Fibroblast of pulmonary artery (primary cell): ENCODE measurements around the gene KIAA0825.

Experiments used
- DNase-seq: peaks from one replicate; pipeline ENCODE4 v3.0.0-alpha.2; 2010; ENCODE audit warnings: low read depth
- H3K4me3 ChIP-seq: replicated peaks from 2 replicates; pipeline ENCODE4 v1.5.1; 2011; ENCODE audit warnings: low read depth, mild to moderate bottlenecking, control low read depth, low read length, moderate library complexity
- CTCF ChIP-seq: IDR thresholded peaks from 2 replicates; pipeline ENCODE4 v1.5.1; 2011; ENCODE audit warnings: mild to moderate bottlenecking, control low read depth, low read length, inconsistent platforms; ENCODE audit errors: missing control alignments

Gene KIAA0825

GRCh38 chr5:94467954-94468930 lies 150.2 kb downstream of the KIAA0825 start:
- no peak for DNase-seq
- TF ChIP-seq CTCF, result no peak
- no peak overlapping the region for H3K4me3 ChIP-seq

GRCh38 chr5:94467346-94467953 lies 151.0 kb downstream of the KIAA0825 start:
- DNase-seq, result no peak
- TF ChIP-seq CTCF, result no peak
- H3K4me3 ChIP-seq, result no peak overlapping the region

- DNase-seq, result peak; percentile 53
- no peak overlapping the region for H3K4me3 ChIP-seq
- TF ChIP-seq CTCF, result no peak
Observed at GRCh38 chr5:94463739-94464138, 154.7 kb downstream of the KIAA0825 start.

- DNase-seq, result no peak
- no peak for TF ChIP-seq CTCF
Observed at GRCh38 chr5:94461131-94461530, 157.3 kb downstream of the KIAA0825 start.

GRCh38 chr5:94459915-94460314 lies 158.5 kb downstream of the KIAA0825 start:
- H3K4me3 ChIP-seq, result no peak overlapping the region

More at GRCh38 chr5:94461131-94461530, 157.3 kb downstream of the KIAA0825 start:
- H3K4me3 ChIP-seq, result no peak overlapping the region

GRCh38 chr5:94457788-94458187 lies 160.6 kb downstream of the KIAA0825 start:
- no peak overlapping the region for H3K4me3 ChIP-seq
- no peak for TF ChIP-seq CTCF
- DNase-seq, result no peak

More at GRCh38 chr5:94459915-94460314, 158.5 kb downstream of the KIAA0825 start:
- no peak for DNase-seq
- TF ChIP-seq CTCF, result no peak
